ENCODE data around the gene ZC3H12D. TPM values are rescaled to one million over a fixed set of nuclear protein-coding genes. Genes with fewer than 3 reads are reported as not detected.
A peak's percentile ranks its signal among the peaks of the same experiment; 100 is the strongest.

The ZC3H12D gene
- total and polyA plus RNA-seq, 2 experiments from 2014 or later, result 0.07 TPM; not detected in 1

- TF ChIP-seq ZNF462 (CRISPR knock-in tag; IDR thresholded peaks at IDR 0.05), result no peak
- no peak for TF ChIP-seq POLR2AphosphoS5 (IDR thresholded peaks at IDR 0.05; ENCODE audit: low read depth)
- no peak for TF ChIP-seq EZH2phosphoT487 (IDR thresholded peaks at IDR 0.05; ENCODE audit: unreplicated experiment)
- no peak for TF ChIP-seq CTCF (conservative IDR thresholded peaks at IDR 0.05; ENCODE audit: low read depth in 2 of 2)
- no peak for TF ChIP-seq EZH2 (IDR thresholded peaks at IDR 0.05; ENCODE audit: low read depth, unreplicated experiment)
- TF ChIP-seq ZNF114 (CRISPR knock-in tag; IDR thresholded peaks at IDR 0.05), result no peak
Measured at GRCh38 chr6:149457316-149457884, 27.4 kb downstream of the ZC3H12D start (continued).

- H3K27me3 ChIP-seq (ENCODE audit: insufficient read depth), result peaks cover 25% of the 10 kb centered on the region
- H3K4me3 Mint-ChIP-seq, result no peak overlapping the region
- H3K27ac ChIP-seq (ENCODE audit: low read depth), result no peak overlapping the region
- H3K36me3 Mint-ChIP-seq (ENCODE audit: low read depth), result no peaks in the 10 kb centered on the region
- H3K4me1 Mint-ChIP-seq, result no peaks in the 10 kb centered on the region
- H3K9me3 Mint-ChIP-seq, result no peaks in the 10 kb centered on the region
- peak overlapping the region; percentile 90 for H2AFZ ChIP-seq
- no peak overlapping the region for H3K27ac Mint-ChIP-seq
- DNase-seq (ENCODE audit: low spot score) (no peak), ATAC-seq (peak; percentile 43)
- no peaks in the 10 kb centered on the region for H4K20me1 ChIP-seq (replicated peaks; ENCODE audit: insufficient read depth)
- H3F3A ChIP-seq (replicated peaks; ENCODE audit: low read depth), result no peaks in the 10 kb centered on the region
- no peaks in the 10 kb centered on the region for H3K4me1 ChIP-seq (ENCODE audit: insufficient read depth)
- no peaks in the 10 kb centered on the region for H3K9me2 ChIP-seq (ENCODE audit: insufficient read depth)
- no peaks in the 10 kb centered on the region for H3K36me3 ChIP-seq (ENCODE audit: insufficient read depth)
- H3K27me3 Mint-ChIP-seq (ENCODE audit: insufficient read depth, low read depth, poor library complexity), result peaks cover 10% of the 10 kb centered on the region
- no peak overlapping the region for H3K4me3 ChIP-seq
- no peaks in the 10 kb centered on the region for H3K79me2 ChIP-seq (replicated peaks; ENCODE audit: insufficient read depth)
- H3K4me2 ChIP-seq, result no peak overlapping the region
- TF ChIP-seq EZH2 (IDR thresholded peaks at IDR 0.05; ENCODE audit: low read depth, unreplicated experiment) (no peak), STAT1 (IDR thresholded peaks at IDR 0.05; ENCODE audit: unreplicated experiment) (no peak), EZH2phosphoT487 (IDR thresholded peaks at IDR 0.05; ENCODE audit: unreplicated experiment) (no peak), REST (IDR thresholded peaks at IDR 0.05; ENCODE audit: unreplicated experiment) (no peak), JUNB (IDR thresholded peaks at IDR 0.05; ENCODE audit: unreplicated experiment) (no peak), ZNF114 (CRISPR knock-in tag; IDR thresholded peaks at IDR 0.05) (no peak), CREB1 (CRISPR knock-in tag; IDR thresholded peaks at IDR 0.05; ENCODE audit: low read depth) (no peak), NANOG (IDR thresholded peaks at IDR 0.05; ENCODE audit: borderline replicate concordance) (no peak)
Measured at GRCh38 chr6:149456311-149457021, 28.3 kb downstream of the ZC3H12D start.
